Ishikawa (cell line): ENCODE results near the gene ARFGAP3.

Source experiments
- CEBPB ChIP-seq: IDR thresholded peaks from 2 replicates; pipeline ENCODE4 v1.6.1; 2012
- CREB1 ChIP-seq: IDR thresholded peaks from 2 replicates; pipeline ENCODE4 v1.6.1; 2012; ENCODE audit warnings: low read depth
- RAD21 ChIP-seq: IDR thresholded peaks from 2 replicates; pipeline ENCODE4 v1.6.1; 2012; ENCODE audit warnings: low read depth
- TAF1 ChIP-seq: IDR thresholded peaks from 2 replicates; pipeline ENCODE4 v1.6.1; 2012; ENCODE audit warnings: low read depth, mild to moderate bottlenecking
- YY1 ChIP-seq: IDR thresholded peaks from 2 replicates; pipeline ENCODE4 v1.6.1; 2012; ENCODE audit warnings: low read depth

DNA sequence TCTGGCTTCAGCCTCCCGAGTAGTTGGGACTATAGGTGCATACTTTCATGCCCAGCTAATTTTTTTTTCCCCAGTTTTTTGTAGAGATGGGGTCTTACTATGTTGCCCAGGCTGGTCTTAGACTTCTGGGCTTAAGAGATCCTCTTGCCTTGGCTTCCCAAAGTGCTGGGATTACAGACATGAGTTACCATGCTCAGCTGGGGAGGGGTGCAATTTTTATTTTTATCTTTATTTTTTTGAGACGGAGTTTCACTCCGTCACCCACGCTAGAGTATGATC is 86.7 kb downstream of the ARFGAP3 start:
- TF ChIP-seq CREB1 (no peak), CEBPB (no peak), RAD21 (no peak), TAF1 (no peak), YY1 (no peak)
